Right atrium auricular region (tissue), 2 donors: ENCODE results near the gene FGF14. TPM values are rescaled to one million over a fixed set of nuclear protein-coding genes. Genes with fewer than 3 reads are reported as not detected.

Experiments
- DNase-seq: peaks from one replicate; pipeline ENCODE4 v3.0.0-alpha.2; 2019; ENCODE audit warnings: low spot score
- H3K27ac ChIP-seq, 2 donors: fragments of 200-600 bp; sonication (generic); 1 replicate in 1 of 2; 2 replicates in 1 of 2; pipeline ENCODE4 v1.5.1; 2016 to 2019
- H3K27me3 ChIP-seq, 2 donors: fragments of 200-600 bp; sonication (generic); one replicate each; pipeline versions ENCODE4 v1.5.1 to v1.6.0; 2017 to 2019
- H3K36me3 ChIP-seq: fragments of 200-600 bp; sonication (generic); one replicate; pipeline ENCODE4 v1.5.1; 2016
- H3K4me1 ChIP-seq, 2 donors: fragments of 200-600 bp; sonication (generic); one replicate each; pipeline versions ENCODE4 v1.5.1 to v1.6.0; 2017 to 2019
- H3K4me3 ChIP-seq, 2 donors: fragments of 200-600 bp; sonication (generic); 1 replicate in 1 of 2; 2 replicates in 1 of 2; pipeline ENCODE4 v1.5.1; 2017 to 2019; ENCODE audit warnings: mild to moderate bottlenecking in 1 of 2, moderate library complexity in 1 of 2
- H3K9me3 ChIP-seq, 2 donors: fragments of 200-600 bp; sonication (generic); one replicate each; pipeline ENCODE4 v1.5.1; 2019
- total RNA-seq, 2 donors: library from RNA; depleted of rRNA; stranded (reverse); fragments of >200 nt; gene quantifications; one replicate each; pipeline ENCODE4 v1.1.0, GENCODE V29; 2016
- TF ChIP-seq, protein P1 (sequence below), 2 donors: fragments of 200-600 bp; sonication (generic); IDR thresholded peaks; one replicate each; pipeline ENCODE4 v1.5.1; 2019; ENCODE audit warnings: antibody characterized with exemption in 2 of 2

FGF14 gene
- total RNA-seq, 2 donors from 2014 or later: 1.3 to 1.7 TPM

GRCh38 chr13:102169471-102170015 is 232.3 kb downstream of the FGF14 start:
- Histone ChIP-seq H3K27ac (no peak overlapping the region), H3K4me1 (no peaks in the 10 kb centered on the region), H3K4me3 (no peak overlapping the region), H3K36me3 (no peaks in the 10 kb centered on the region), H3K27me3 (no peaks in the 10 kb centered on the region), H3K9me3 (no peaks in the 10 kb centered on the region)
- TF ChIP-seq, protein P1, sequence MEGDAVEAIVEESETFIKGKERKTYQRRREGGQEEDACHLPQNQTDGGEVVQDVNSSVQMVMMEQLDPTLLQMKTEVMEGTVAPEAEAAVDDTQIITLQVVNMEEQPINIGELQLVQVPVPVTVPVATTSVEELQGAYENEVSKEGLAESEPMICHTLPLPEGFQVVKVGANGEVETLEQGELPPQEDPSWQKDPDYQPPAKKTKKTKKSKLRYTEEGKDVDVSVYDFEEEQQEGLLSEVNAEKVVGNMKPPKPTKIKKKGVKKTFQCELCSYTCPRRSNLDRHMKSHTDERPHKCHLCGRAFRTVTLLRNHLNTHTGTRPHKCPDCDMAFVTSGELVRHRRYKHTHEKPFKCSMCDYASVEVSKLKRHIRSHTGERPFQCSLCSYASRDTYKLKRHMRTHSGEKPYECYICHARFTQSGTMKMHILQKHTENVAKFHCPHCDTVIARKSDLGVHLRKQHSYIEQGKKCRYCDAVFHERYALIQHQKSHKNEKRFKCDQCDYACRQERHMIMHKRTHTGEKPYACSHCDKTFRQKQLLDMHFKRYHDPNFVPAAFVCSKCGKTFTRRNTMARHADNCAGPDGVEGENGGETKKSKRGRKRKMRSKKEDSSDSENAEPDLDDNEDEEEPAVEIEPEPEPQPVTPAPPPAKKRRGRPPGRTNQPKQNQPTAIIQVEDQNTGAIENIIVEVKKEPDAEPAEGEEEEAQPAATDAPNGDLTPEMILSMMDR (IDR thresholded peaks at IDR 0.05): no peak
- no peak for DNase-seq

GRCh38 chr13:102152790-102153189 is 249.1 kb downstream of the FGF14 start:
- H3K27me3 ChIP-seq: no peaks in the 10 kb centered on the region
- TF ChIP-seq, protein P1 (IDR thresholded peaks at IDR 0.05): no peak
- H3K4me3 ChIP-seq: no peak overlapping the region
- no peaks in the 10 kb centered on the region for H3K9me3 ChIP-seq
- no peaks in the 10 kb centered on the region for H3K36me3 ChIP-seq
- DNase-seq: no peak
- H3K4me1 ChIP-seq: no peaks in the 10 kb centered on the region
- no peak overlapping the region for H3K27ac ChIP-seq

DNA sequence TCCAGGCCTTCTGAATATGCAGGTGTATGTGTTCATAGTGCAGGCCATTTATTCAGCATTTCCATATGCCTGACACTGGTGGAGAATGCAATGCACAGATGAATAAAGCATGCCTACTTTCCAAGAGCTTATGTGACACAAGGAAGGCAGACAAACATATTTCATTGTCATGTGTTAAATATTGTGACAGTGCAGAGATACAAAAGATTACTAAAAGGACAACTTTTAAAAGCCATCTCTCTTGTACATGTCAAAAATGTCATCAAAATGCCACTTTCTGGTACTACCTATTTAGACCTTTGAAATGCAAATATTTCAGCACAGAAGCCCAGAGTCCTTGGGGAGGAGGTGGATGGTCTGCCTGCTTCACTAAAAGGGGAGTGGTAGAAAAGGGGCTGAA is 254.5 kb downstream of the FGF14 start:
- no peaks in the 10 kb centered on the region for H3K9me3 ChIP-seq
- H3K36me3 ChIP-seq: no peaks in the 10 kb centered on the region
- DNase-seq: no peak
- no peak overlapping the region for H3K4me3 ChIP-seq
- H3K27ac ChIP-seq: no peak overlapping the region
- TF ChIP-seq, protein P1 (IDR thresholded peaks at IDR 0.05): no peak
- no peaks in the 10 kb centered on the region for H3K27me3 ChIP-seq
- H3K4me1 ChIP-seq: no peaks in the 10 kb centered on the region

- H3K9me3 ChIP-seq: no peaks in the 10 kb centered on the region
- no peak overlapping the region for H3K27ac ChIP-seq
- DNase-seq: no peak
- H3K27me3 ChIP-seq: no peaks in the 10 kb centered on the region
- H3K4me3 ChIP-seq: no peak overlapping the region
- no peaks in the 10 kb centered on the region for H3K36me3 ChIP-seq
- H3K4me1 ChIP-seq: no peaks in the 10 kb centered on the region
- TF ChIP-seq, protein P1 (IDR thresholded peaks at IDR 0.05): no peak
Observed at GRCh38 chr13:102145750-102146149, 256.1 kb downstream of the FGF14 start.

DNA sequence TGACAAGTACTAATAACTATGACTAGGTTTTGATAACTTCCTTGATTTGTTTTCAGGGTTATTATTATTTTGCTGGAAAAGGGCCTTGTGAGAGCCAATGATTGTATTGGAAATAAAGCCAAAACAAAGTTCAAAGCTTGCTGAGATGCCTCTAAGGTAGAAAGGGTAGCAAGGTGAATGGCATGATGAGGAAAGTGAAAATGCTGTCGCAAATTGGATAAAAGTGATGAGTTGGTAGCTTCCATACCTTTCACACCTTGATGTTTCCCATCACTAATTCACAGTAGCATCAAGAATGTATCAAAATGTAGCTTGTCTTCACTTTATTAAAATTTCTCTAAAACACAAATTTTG is 259.4 kb downstream of the FGF14 start:
- DNase-seq: no peak
- Histone ChIP-seq H3K27ac (no peak overlapping the region), H3K4me3 (no peak overlapping the region), H3K4me1 (no peaks in the 10 kb centered on the region), H3K36me3 (no peaks in the 10 kb centered on the region), H3K9me3 (no peaks in the 10 kb centered on the region), H3K27me3 (no peaks in the 10 kb centered on the region)
- TF ChIP-seq, protein P1 (IDR thresholded peaks at IDR 0.05): no peak
